Measurements from ENCODE around the gene OGFOD2.

Gene OGFOD2

GRCh38 chr12:123027726-123028445 is 52.8 kb downstream of the OGFOD2 start:
- no peak for TF ChIP-seq CTCF (conservative IDR thresholded peaks at IDR 0.05; ENCODE audit: low read depth, low read length)
- no peaks in the 10 kb centered on the region for H3K36me3 ChIP-seq (ENCODE audit: insufficient read depth)
- no peaks in the 10 kb centered on the region for H3K4me1 ChIP-seq (ENCODE audit: low read depth, poor library complexity, severe bottlenecking)
- no peaks in the 10 kb centered on the region for H4K20me1 ChIP-seq (ENCODE audit: insufficient read depth)
- H3K79me2 ChIP-seq (ENCODE audit: insufficient read depth, low read depth): no peaks in the 10 kb centered on the region
- H3K27me3 ChIP-seq (ENCODE audit: insufficient read depth, low read depth): no peaks in the 10 kb centered on the region
- H3K4me2 ChIP-seq: no peak overlapping the region
- H3K9ac ChIP-seq: no peak overlapping the region
- H3K4me3 ChIP-seq (IDR thresholded peaks at IDR 0.05; ENCODE audit: insufficient read depth, low read depth, low read length): no peak overlapping the region
- H2AFZ ChIP-seq (ENCODE audit: low read depth): no peak overlapping the region
- no peak overlapping the region for H3K27ac ChIP-seq

- Histone ChIP-seq H3K9ac (no peak overlapping the region), H3K36me3 (ENCODE audit: insufficient read depth) (no peaks in the 10 kb centered on the region), H2AFZ (ENCODE audit: low read depth) (no peak overlapping the region), H3K79me2 (ENCODE audit: insufficient read depth, low read depth) (no peaks in the 10 kb centered on the region), H3K27ac (no peak overlapping the region), H3K27me3 (ENCODE audit: insufficient read depth, low read depth) (no peaks in the 10 kb centered on the region), H3K4me1 (ENCODE audit: low read depth, poor library complexity, severe bottlenecking) (no peaks in the 10 kb centered on the region), H4K20me1 (ENCODE audit: insufficient read depth) (no peaks in the 10 kb centered on the region), H3K4me2 (no peak overlapping the region), H3K4me3 (IDR thresholded peaks at IDR 0.05; ENCODE audit: insufficient read depth, low read depth, low read length) (no peak overlapping the region)
- TF ChIP-seq CTCF (conservative IDR thresholded peaks at IDR 0.05; ENCODE audit: low read depth, low read length): no peak
Observed at GRCh38 chr12:123028475-123028874, 53.4 kb downstream of the OGFOD2 start.

- no peaks in the 10 kb centered on the region for H3K27me3 ChIP-seq (ENCODE audit: insufficient read depth, low read depth)
- H3K4me3 ChIP-seq (IDR thresholded peaks at IDR 0.05; ENCODE audit: insufficient read depth, low read depth, low read length): no peak overlapping the region
- H3K9ac ChIP-seq: no peak overlapping the region
- H3K79me2 ChIP-seq (ENCODE audit: insufficient read depth, low read depth): no peaks in the 10 kb centered on the region
- H3K27ac ChIP-seq: no peak overlapping the region
- H3K36me3 ChIP-seq (ENCODE audit: insufficient read depth): no peaks in the 10 kb centered on the region
- no peak overlapping the region for H2AFZ ChIP-seq (ENCODE audit: low read depth)
- no peaks in the 10 kb centered on the region for H4K20me1 ChIP-seq (ENCODE audit: insufficient read depth)
- H3K4me1 ChIP-seq (ENCODE audit: low read depth, poor library complexity, severe bottlenecking): no peaks in the 10 kb centered on the region
- no peak overlapping the region for H3K4me2 ChIP-seq
- TF ChIP-seq CTCF (conservative IDR thresholded peaks at IDR 0.05; ENCODE audit: low read depth, low read length): no peak
Observed at GRCh38 chr12:123029550-123029949, 54.5 kb downstream of the OGFOD2 start.

All from KMS-11 (cell line).